GM12892 (cell line): Measurements from ENCODE around the gene PSENEN.

Source experiments
- POLR2A ChIP-seq: IDR thresholded peaks from 2 replicates; pipeline ENCODE4 v1.6.1; 2011; ENCODE audit warnings: low read depth, low read length, control low read depth
- POLR2AphosphoS5 ChIP-seq: IDR thresholded peaks from 2 replicates; pipeline ENCODE4 v1.6.1; 2011; ENCODE audit warnings: low read depth, low read length, control low read depth
- TAF1 ChIP-seq: IDR thresholded peaks from 2 replicates; pipeline ENCODE4 v1.6.1; 2011; ENCODE audit warnings: low read depth, mild to moderate bottlenecking, control low read depth, low read length, borderline replicate concordance

DNA sequence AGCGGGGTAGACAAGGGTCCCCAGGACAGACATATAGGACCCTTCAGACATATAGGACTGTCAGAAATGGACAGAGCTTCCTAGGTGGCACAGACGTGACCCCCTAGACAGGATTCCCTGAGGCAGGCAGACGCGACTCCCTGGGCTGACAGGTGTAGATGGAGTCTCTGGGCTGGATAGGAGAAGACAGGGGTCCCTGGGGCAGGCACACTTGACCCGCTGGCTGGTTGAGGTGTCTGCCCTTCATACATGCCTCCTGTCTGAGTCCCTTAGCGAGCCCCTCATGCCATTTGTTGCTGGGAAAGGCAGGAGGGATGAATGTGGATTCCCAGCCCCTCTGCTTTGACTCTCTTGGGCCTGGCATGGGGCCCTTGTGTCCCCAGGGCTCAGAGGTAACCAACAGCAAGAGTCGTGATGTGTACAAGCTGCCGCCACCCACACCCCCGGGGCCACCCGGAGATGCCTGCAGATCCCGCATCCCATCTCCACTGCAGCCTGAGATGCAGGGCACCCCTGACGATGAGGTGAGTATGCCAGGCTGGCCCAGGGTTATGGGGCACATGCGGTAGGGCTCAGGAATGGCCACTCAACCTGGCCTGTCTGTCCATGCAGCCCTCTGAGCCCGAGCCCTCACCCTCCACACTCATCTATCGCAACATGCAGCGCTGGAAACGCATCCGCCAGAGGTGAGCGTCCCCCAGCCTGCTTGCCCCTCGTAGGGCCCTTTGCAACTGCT is 8.4 kb downstream of the PSENEN start:
- no peak for TF ChIP-seq TAF1
- no peak for TF ChIP-seq POLR2A
- TF ChIP-seq POLR2AphosphoS5: no peak
